GM19372 (cell line): ENCODE results near the gene ATP6V1G2.
A peak's percentile ranks its signal among the peaks of the same experiment; 100 is the strongest.
"Not testable (repeated sequence)": the region's sequence is repeated elsewhere in the genome, so short reads cannot be mapped to it uniquely, and the experiment has no call there.

ENCODE experiments used
- ATAC-seq: cut with Tn5 transposase; IDR thresholded peaks from one replicate; pipeline ENCODE4 v1.9.1; 2021; ENCODE audit warnings: mild to moderate bottlenecking, low read depth, moderate library complexity; ENCODE audit not compliant: unreplicated experiment

The ATP6V1G2 gene

GRCh38 chr6:31546339-31546957 lies at the start of gene ATP6V1G2:
ATP6V1G2 (minus strand) TSS chr6:31546608; CDS start chr6:31546559, 49 bp downstream.
- peak; percentile 43 for ATAC-seq

GRCh38 chr6:31592396-31592771 lies 46.0 kb upstream of the ATP6V1G2 start:
- ATAC-seq, result no peak

- not testable (repeated sequence) for ATAC-seq
These were observed 44.3 kb upstream of the ATP6V1G2 start for GRCh38 chr6:31590691-31591090.

- no peak for ATAC-seq
These were observed 42.7 kb upstream of the ATP6V1G2 start for GRCh38 chr6:31588871-31589650.

GRCh38 chr6:31587791-31588777 lies 41.7 kb upstream of the ATP6V1G2 start:
- no peak for ATAC-seq

GRCh38 chr6:31586599-31587281 lies 40.3 kb upstream of the ATP6V1G2 start:
- no peak for ATAC-seq

GRCh38 chr6:31586008-31586407 lies 39.6 kb upstream of the ATP6V1G2 start, which contains the start of gene LST1:
LST1 (plus strand) TSS chr6:31586277; CDS start chr6:31587300, 1,023 bp downstream.
- ATAC-seq, result no peak

GRCh38 chr6:31585491-31585890 lies 39.1 kb upstream of the ATP6V1G2 start:
- ATAC-seq, result no peak

- no peak for ATAC-seq
These were observed 35.8 kb upstream of the ATP6V1G2 start, which contains the start of gene LTB for GRCh38 chr6:31582230-31582643. LTB (minus strand) TSS chr6:31582424; CDS start chr6:31582417, 7 bp downstream.

GRCh38 chr6:31581434-31582229 lies 35.2 kb upstream of the ATP6V1G2 start:
- no peak for ATAC-seq

- ATAC-seq, result no peak
These were observed 34.5 kb upstream of the ATP6V1G2 start for GRCh38 chr6:31580807-31581433.

GRCh38 chr6:31580438-31580740 lies 34.0 kb upstream of the ATP6V1G2 start:
- ATAC-seq, result no peak

GRCh38 chr6:31579546-31580437 lies 33.4 kb upstream of the ATP6V1G2 start:
- ATAC-seq, result no peak

GRCh38 chr6:31579119-31579505 lies 32.7 kb upstream of the ATP6V1G2 start:
- no peak for ATAC-seq

- ATAC-seq, result no peak
These were observed 32.0 kb upstream of the ATP6V1G2 start for GRCh38 chr6:31578184-31579118.

- no peak for ATAC-seq
These were observed 31.2 kb upstream of the ATP6V1G2 start for GRCh38 chr6:31577579-31577966.
